Posterior vena cava (tissue), 2 donors: ENCODE measurements around the gene TBC1D26. TPM values are rescaled to one million over a fixed set of nuclear protein-coding genes. Genes with fewer than 3 reads are reported as not detected.

Experiments
- total RNA-seq, 2 donors: library from RNA; stranded (reverse); fragmentation: NEBNext Ultra II Directional; extraction: Animal tissue kit (Norgen Biotek cat#: 25700); gene quantifications; one replicate each; pipeline ENCODE4 v1.2.1, GENCODE V29; 2021
- donor health status: DM: yes; HTN: yes; CAD: no.
- donor health status: DM: yes; HTN: yes; CAD: no.

The TBC1D26 gene
- total RNA-seq, 2 donors from 2014 or later = not detected

Other genes with a start within 250 kb of the TBC1D26 start
- 10 to 100 TPM in 1 of 2 donors, 1 to 10 TPM in 1; 8.9 to 14.0 TPM for gene TVP23C, start 168.8 kb upstream of the TBC1D26 start, total RNA-seq
- under 1 TPM; 0.93 to 0.95 TPM for gene FBXW10B, start 112.6 kb upstream of the TBC1D26 start, total RNA-seq
- 10 to 100 TPM; 12.0 to 21.7 TPM for gene TRIM16, start 48.0 kb upstream of the TBC1D26 start, total RNA-seq
- 10 to 100 TPM; 14.5 to 15.5 TPM for gene ZNF286A, start 32.5 kb upstream of the TBC1D26 start, total RNA-seq
- gene ADORA2B, start 212.8 kb downstream of the TBC1D26 start, total RNA-seq = under 1 TPM; 0.74 to 0.86 TPM